ENCODE measurements around the gene BMP7. TPM values are rescaled to one million over a fixed set of nuclear protein-coding genes. Genes with fewer than 3 reads are reported as not detected.

The BMP7 gene
- total and polyA plus RNA-seq, 2 experiments from 2014 or later, result 15.9 to 22.8 TPM

DNA sequence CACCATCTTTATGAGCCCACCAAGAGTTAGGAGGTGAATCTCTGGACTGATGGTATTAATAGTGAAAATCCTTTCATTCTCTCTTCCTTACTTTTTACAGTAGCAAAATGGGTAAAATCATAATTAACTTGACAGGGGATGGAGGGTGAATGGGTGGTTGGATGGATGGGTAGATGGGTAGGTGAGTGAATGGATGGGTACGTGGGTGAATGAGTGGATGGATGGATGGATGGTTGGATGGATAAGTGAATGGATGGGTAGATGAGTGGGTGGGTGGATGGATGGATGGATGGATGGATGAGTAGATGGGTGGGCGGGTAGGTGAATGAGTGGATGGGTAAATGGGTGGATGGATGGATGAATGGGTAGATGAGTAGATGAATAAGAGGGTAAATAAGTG lies 63.2 kb downstream of the BMP7 start:
- Histone ChIP-seq H3K4me3 (no peak overlapping the region), H3K4me2 (no peak overlapping the region), H2AFZ (no peak overlapping the region), H3K36me3 (ENCODE audit: insufficient read depth) (no peaks in the 10 kb centered on the region), H3K79me2 (replicated peaks; ENCODE audit: insufficient read depth) (no peaks in the 10 kb centered on the region), H3K4me1 (ENCODE audit: insufficient read depth) (peaks cover 4% of the 10 kb centered on the region), H3F3A (replicated peaks; ENCODE audit: low read depth) (no peaks in the 10 kb centered on the region), H4K20me1 (replicated peaks; ENCODE audit: insufficient read depth) (no peaks in the 10 kb centered on the region), H3K27ac (ENCODE audit: low read depth) (no peak overlapping the region), H3K9me2 (ENCODE audit: insufficient read depth) (no peaks in the 10 kb centered on the region), H3K27me3 (ENCODE audit: insufficient read depth) (no peaks in the 10 kb centered on the region)
- Mint-ChIP-seq H3K27ac (no peak overlapping the region), H3K4me3 (no peak overlapping the region), H3K36me3 (ENCODE audit: low read depth) (peaks cover 3% of the 10 kb centered on the region), H3K9me3 (peaks cover 8% of the 10 kb centered on the region), H3K27me3 (ENCODE audit: insufficient read depth, low read depth, poor library complexity) (peaks cover 8% of the 10 kb centered on the region), H3K4me1 (peaks cover 17% of the 10 kb centered on the region; the same call in 2 of the 3 replicates)
- no peak for DNase-seq (ENCODE audit: low spot score)
- TF ChIP-seq, protein P1, sequence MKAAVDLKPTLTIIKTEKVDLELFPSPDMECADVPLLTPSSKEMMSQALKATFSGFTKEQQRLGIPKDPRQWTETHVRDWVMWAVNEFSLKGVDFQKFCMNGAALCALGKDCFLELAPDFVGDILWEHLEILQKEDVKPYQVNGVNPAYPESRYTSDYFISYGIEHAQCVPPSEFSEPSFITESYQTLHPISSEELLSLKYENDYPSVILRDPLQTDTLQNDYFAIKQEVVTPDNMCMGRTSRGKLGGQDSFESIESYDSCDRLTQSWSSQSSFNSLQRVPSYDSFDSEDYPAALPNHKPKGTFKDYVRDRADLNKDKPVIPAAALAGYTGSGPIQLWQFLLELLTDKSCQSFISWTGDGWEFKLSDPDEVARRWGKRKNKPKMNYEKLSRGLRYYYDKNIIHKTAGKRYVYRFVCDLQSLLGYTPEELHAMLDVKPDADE (IDR thresholded peaks at IDR 0.05), result no peak
- no peak for TF ChIP-seq ZNF114 (CRISPR knock-in tag; IDR thresholded peaks at IDR 0.05)
- TF ChIP-seq EZH2 (IDR thresholded peaks at IDR 0.05; ENCODE audit: low read depth, unreplicated experiment), result no peak
- TF ChIP-seq CREB1 (CRISPR knock-in tag; IDR thresholded peaks at IDR 0.05; ENCODE audit: low read depth), result no peak
- TF ChIP-seq EZH2phosphoT487 (IDR thresholded peaks at IDR 0.05; ENCODE audit: unreplicated experiment), result no peak
- TF ChIP-seq, protein P2, sequence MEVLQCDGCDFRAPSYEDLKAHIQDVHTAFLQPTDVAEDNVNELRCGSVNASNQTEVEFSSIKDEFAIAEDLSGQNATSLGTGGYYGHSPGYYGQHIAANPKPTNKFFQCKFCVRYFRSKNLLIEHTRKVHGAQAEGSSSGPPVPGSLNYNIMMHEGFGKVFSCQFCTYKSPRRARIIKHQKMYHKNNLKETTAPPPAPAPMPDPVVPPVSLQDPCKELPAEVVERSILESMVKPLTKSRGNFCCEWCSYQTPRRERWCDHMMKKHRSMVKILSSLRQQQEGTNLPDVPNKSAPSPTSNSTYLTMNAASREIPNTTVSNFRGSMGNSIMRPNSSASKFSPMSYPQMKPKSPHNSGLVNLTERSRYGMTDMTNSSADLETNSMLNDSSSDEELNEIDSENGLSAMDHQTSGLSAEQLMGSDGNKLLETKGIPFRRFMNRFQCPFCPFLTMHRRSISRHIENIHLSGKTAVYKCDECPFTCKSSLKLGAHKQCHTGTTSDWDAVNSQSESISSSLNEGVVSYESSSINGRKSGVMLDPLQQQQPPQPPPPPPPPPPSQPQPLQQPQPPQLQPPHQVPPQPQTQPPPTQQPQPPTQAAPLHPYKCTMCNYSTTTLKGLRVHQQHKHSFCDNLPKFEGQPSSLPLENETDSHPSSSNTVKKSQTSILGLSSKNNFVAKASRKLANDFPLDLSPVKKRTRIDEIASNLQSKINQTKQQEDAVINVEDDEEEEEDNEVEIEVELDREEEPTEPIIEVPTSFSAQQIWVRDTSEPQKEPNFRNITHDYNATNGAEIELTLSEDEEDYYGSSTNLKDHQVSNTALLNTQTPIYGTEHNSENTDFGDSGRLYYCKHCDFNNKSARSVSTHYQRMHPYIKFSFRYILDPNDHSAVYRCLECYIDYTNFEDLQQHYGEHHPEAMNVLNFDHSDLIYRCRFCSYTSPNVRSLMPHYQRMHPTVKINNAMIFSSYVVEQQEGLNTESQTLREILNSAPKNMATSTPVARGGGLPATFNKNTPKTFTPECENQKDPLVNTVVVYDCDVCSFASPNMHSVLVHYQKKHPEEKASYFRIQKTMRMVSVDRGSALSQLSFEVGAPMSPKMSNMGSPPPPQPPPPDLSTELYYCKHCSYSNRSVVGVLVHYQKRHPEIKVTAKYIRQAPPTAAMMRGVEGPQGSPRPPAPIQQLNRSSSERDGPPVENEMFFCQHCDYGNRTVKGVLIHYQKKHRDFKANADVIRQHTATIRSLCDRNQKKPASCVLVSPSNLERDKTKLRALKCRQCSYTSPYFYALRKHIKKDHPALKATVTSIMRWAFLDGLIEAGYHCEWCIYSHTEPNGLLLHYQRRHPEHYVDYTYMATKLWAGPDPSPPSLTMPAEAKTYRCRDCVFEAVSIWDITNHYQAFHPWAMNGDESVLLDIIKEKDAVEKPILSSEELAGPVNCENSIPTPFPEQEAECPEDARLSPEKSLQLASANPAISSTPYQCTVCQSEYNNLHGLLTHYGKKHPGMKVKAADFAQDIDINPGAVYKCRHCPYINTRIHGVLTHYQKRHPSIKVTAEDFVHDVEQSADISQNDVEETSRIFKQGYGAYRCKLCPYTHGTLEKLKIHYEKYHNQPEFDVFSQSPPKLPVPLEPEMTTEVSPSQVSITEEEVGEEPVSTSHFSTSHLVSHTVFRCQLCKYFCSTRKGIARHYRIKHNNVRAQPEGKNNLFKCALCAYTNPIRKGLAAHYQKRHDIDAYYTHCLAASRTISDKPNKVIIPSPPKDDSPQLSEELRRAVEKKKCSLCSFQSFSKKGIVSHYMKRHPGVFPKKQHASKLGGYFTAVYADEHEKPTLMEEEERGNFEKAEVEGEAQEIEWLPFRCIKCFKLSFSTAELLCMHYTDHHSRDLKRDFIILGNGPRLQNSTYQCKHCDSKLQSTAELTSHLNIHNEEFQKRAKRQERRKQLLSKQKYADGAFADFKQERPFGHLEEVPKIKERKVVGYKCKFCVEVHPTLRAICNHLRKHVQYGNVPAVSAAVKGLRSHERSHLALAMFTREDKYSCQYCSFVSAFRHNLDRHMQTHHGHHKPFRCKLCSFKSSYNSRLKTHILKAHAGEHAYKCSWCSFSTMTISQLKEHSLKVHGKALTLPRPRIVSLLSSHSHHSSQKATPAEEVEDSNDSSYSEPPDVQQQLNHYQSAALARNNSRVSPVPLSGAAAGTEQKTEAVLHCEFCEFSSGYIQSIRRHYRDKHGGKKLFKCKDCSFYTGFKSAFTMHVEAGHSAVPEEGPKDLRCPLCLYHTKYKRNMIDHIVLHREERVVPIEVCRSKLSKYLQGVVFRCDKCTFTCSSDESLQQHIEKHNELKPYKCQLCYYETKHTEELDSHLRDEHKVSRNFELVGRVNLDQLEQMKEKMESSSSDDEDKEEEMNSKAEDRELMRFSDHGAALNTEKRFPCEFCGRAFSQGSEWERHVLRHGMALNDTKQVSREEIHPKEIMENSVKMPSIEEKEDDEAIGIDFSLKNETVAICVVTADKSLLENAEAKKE (CRISPR knock-in tag; IDR thresholded peaks at IDR 0.05), result no peak
- TF ChIP-seq JUNB (IDR thresholded peaks at IDR 0.05; ENCODE audit: unreplicated experiment), result no peak
- TF ChIP-seq STAT1 (IDR thresholded peaks at IDR 0.05; ENCODE audit: unreplicated experiment), result no peak
- TF ChIP-seq NANOG (IDR thresholded peaks at IDR 0.05; ENCODE audit: borderline replicate concordance), result no peak
- TF ChIP-seq ZNF331 (CRISPR knock-in tag; IDR thresholded peaks at IDR 0.05; ENCODE audit: low read depth), result no peak
- no peak for TF ChIP-seq POLR2AphosphoS5 (IDR thresholded peaks at IDR 0.05; ENCODE audit: low read depth)
- TF ChIP-seq, protein P3, sequence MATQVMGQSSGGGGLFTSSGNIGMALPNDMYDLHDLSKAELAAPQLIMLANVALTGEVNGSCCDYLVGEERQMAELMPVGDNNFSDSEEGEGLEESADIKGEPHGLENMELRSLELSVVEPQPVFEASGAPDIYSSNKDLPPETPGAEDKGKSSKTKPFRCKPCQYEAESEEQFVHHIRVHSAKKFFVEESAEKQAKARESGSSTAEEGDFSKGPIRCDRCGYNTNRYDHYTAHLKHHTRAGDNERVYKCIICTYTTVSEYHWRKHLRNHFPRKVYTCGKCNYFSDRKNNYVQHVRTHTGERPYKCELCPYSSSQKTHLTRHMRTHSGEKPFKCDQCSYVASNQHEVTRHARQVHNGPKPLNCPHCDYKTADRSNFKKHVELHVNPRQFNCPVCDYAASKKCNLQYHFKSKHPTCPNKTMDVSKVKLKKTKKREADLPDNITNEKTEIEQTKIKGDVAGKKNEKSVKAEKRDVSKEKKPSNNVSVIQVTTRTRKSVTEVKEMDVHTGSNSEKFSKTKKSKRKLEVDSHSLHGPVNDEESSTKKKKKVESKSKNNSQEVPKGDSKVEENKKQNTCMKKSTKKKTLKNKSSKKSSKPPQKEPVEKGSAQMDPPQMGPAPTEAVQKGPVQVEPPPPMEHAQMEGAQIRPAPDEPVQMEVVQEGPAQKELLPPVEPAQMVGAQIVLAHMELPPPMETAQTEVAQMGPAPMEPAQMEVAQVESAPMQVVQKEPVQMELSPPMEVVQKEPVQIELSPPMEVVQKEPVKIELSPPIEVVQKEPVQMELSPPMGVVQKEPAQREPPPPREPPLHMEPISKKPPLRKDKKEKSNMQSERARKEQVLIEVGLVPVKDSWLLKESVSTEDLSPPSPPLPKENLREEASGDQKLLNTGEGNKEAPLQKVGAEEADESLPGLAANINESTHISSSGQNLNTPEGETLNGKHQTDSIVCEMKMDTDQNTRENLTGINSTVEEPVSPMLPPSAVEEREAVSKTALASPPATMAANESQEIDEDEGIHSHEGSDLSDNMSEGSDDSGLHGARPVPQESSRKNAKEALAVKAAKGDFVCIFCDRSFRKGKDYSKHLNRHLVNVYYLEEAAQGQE (IDR thresholded peaks at IDR 0.05; ENCODE audit: unreplicated experiment), result no peak
- TF ChIP-seq, protein P4, sequence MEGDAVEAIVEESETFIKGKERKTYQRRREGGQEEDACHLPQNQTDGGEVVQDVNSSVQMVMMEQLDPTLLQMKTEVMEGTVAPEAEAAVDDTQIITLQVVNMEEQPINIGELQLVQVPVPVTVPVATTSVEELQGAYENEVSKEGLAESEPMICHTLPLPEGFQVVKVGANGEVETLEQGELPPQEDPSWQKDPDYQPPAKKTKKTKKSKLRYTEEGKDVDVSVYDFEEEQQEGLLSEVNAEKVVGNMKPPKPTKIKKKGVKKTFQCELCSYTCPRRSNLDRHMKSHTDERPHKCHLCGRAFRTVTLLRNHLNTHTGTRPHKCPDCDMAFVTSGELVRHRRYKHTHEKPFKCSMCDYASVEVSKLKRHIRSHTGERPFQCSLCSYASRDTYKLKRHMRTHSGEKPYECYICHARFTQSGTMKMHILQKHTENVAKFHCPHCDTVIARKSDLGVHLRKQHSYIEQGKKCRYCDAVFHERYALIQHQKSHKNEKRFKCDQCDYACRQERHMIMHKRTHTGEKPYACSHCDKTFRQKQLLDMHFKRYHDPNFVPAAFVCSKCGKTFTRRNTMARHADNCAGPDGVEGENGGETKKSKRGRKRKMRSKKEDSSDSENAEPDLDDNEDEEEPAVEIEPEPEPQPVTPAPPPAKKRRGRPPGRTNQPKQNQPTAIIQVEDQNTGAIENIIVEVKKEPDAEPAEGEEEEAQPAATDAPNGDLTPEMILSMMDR (conservative IDR thresholded peaks at IDR 0.05; ENCODE audit: low read depth in 2 of 2), result no peak
- ATAC-seq, result no peak

All from GM23338 (cell line).